Measurements from ENCODE around the gene C9orf153. TPM values are rescaled to one million over a fixed set of nuclear protein-coding genes. Genes with fewer than 3 reads are reported as not detected.
"Not testable (repeated sequence)": the region's sequence is repeated elsewhere in the genome, so short reads cannot be mapped to it uniquely, and the experiment has no call there.

The C9orf153 gene
- total and polyA plus RNA-seq, 2 experiments from 2014 or later = 0.29 TPM; not detected in 1

DNA sequence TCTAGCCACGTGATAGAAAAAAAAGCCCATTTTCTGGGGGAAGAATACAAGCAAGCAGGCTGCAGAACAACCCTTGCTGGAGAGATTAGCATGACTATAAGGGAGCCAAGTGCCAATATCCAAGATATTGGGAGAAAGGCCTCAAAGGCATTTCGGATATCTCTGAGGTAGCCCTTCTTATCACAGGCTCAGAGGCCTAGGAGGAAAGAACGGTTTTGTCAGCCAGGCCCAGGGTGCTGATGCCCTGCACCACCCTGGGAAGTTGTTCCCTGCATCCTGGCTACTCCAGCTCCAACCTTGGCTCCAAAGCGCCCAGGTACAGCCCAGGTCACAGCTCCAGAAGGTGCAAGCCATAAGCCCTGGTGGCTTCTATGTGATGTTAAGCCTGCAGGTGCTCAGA, 66.4 kb downstream of the C9orf153 start:
- H3K36me3 ChIP-seq (ENCODE audit: insufficient read depth) = no peaks in the 10 kb centered on the region; the same call in 1 of the 2 replicates
- no peaks in the 10 kb centered on the region for H3K79me2 ChIP-seq (replicated peaks; ENCODE audit: insufficient read depth)
- H3K4me3 Mint-ChIP-seq = no peak overlapping the region
- H3K4me2 ChIP-seq = no peak overlapping the region
- no peak overlapping the region for H3K4me3 ChIP-seq
- peaks cover 13% of the 10 kb centered on the region for H3K36me3 Mint-ChIP-seq (ENCODE audit: low read depth)
- H3K27me3 ChIP-seq (ENCODE audit: insufficient read depth) = no peaks in the 10 kb centered on the region
- no peak overlapping the region for H3K27ac Mint-ChIP-seq
- peaks cover 48% of the 10 kb centered on the region for H3K9me3 Mint-ChIP-seq
- no peaks in the 10 kb centered on the region for H3K4me1 ChIP-seq (ENCODE audit: insufficient read depth)
- DNase-seq (ENCODE audit: low spot score) (no peak), ATAC-seq (no peak)
- TF ChIP-seq ZNF331 (CRISPR knock-in tag; IDR thresholded peaks at IDR 0.05; ENCODE audit: low read depth) = no peak
- TF ChIP-seq, protein P1, sequence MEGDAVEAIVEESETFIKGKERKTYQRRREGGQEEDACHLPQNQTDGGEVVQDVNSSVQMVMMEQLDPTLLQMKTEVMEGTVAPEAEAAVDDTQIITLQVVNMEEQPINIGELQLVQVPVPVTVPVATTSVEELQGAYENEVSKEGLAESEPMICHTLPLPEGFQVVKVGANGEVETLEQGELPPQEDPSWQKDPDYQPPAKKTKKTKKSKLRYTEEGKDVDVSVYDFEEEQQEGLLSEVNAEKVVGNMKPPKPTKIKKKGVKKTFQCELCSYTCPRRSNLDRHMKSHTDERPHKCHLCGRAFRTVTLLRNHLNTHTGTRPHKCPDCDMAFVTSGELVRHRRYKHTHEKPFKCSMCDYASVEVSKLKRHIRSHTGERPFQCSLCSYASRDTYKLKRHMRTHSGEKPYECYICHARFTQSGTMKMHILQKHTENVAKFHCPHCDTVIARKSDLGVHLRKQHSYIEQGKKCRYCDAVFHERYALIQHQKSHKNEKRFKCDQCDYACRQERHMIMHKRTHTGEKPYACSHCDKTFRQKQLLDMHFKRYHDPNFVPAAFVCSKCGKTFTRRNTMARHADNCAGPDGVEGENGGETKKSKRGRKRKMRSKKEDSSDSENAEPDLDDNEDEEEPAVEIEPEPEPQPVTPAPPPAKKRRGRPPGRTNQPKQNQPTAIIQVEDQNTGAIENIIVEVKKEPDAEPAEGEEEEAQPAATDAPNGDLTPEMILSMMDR (conservative IDR thresholded peaks at IDR 0.05; ENCODE audit: low read depth in 2 of 2) = no peak
- no peak for TF ChIP-seq ZNF114 (CRISPR knock-in tag; IDR thresholded peaks at IDR 0.05)
- TF ChIP-seq POLR2AphosphoS5 (IDR thresholded peaks at IDR 0.05; ENCODE audit: low read depth) = no peak
- TF ChIP-seq, protein P2, sequence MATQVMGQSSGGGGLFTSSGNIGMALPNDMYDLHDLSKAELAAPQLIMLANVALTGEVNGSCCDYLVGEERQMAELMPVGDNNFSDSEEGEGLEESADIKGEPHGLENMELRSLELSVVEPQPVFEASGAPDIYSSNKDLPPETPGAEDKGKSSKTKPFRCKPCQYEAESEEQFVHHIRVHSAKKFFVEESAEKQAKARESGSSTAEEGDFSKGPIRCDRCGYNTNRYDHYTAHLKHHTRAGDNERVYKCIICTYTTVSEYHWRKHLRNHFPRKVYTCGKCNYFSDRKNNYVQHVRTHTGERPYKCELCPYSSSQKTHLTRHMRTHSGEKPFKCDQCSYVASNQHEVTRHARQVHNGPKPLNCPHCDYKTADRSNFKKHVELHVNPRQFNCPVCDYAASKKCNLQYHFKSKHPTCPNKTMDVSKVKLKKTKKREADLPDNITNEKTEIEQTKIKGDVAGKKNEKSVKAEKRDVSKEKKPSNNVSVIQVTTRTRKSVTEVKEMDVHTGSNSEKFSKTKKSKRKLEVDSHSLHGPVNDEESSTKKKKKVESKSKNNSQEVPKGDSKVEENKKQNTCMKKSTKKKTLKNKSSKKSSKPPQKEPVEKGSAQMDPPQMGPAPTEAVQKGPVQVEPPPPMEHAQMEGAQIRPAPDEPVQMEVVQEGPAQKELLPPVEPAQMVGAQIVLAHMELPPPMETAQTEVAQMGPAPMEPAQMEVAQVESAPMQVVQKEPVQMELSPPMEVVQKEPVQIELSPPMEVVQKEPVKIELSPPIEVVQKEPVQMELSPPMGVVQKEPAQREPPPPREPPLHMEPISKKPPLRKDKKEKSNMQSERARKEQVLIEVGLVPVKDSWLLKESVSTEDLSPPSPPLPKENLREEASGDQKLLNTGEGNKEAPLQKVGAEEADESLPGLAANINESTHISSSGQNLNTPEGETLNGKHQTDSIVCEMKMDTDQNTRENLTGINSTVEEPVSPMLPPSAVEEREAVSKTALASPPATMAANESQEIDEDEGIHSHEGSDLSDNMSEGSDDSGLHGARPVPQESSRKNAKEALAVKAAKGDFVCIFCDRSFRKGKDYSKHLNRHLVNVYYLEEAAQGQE (IDR thresholded peaks at IDR 0.05; ENCODE audit: unreplicated experiment) = no peak
- TF ChIP-seq, protein P3, sequence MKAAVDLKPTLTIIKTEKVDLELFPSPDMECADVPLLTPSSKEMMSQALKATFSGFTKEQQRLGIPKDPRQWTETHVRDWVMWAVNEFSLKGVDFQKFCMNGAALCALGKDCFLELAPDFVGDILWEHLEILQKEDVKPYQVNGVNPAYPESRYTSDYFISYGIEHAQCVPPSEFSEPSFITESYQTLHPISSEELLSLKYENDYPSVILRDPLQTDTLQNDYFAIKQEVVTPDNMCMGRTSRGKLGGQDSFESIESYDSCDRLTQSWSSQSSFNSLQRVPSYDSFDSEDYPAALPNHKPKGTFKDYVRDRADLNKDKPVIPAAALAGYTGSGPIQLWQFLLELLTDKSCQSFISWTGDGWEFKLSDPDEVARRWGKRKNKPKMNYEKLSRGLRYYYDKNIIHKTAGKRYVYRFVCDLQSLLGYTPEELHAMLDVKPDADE (IDR thresholded peaks at IDR 0.05) = no peak
- TF ChIP-seq JUNB (IDR thresholded peaks at IDR 0.05; ENCODE audit: unreplicated experiment) = no peak
- no peak for TF ChIP-seq EZH2phosphoT487 (IDR thresholded peaks at IDR 0.05; ENCODE audit: unreplicated experiment)
- no peak for TF ChIP-seq CREB1 (CRISPR knock-in tag; IDR thresholded peaks at IDR 0.05; ENCODE audit: low read depth)
- no peak for TF ChIP-seq EZH2 (IDR thresholded peaks at IDR 0.05; ENCODE audit: low read depth, unreplicated experiment)
- no peaks in the 10 kb centered on the region for H4K20me1 ChIP-seq (replicated peaks; ENCODE audit: insufficient read depth)
- H3K9me2 ChIP-seq (ENCODE audit: insufficient read depth) = 0 out of 2 replicates have a peak, but pooled peaks cover 4% of the 10 kb centered on the region
- H3K4me1 Mint-ChIP-seq = no peaks in the 10 kb centered on the region
- peaks cover 2% of the 10 kb centered on the region for H3K27me3 Mint-ChIP-seq (ENCODE audit: insufficient read depth, low read depth, poor library complexity)
- H3K27ac ChIP-seq (ENCODE audit: low read depth) = no peak overlapping the region
- no peak overlapping the region for H2AFZ ChIP-seq
- H3F3A ChIP-seq (replicated peaks; ENCODE audit: low read depth) = no peaks in the 10 kb centered on the region

GRCh38 chr9:86190700-86191099, 68.8 kb downstream of the C9orf153 start:
- not testable (repeated sequence) for H3K4me1 ChIP-seq (ENCODE audit: insufficient read depth); H3K27ac Mint-ChIP-seq; H3K27me3 ChIP-seq (ENCODE audit: insufficient read depth); H3K4me3 ChIP-seq; H2AFZ ChIP-seq; DNase-seq (ENCODE audit: low spot score); H3K79me2 ChIP-seq (replicated peaks; ENCODE audit: insufficient read depth); H3K4me2 ChIP-seq; H3K27ac ChIP-seq (ENCODE audit: low read depth); ATAC-seq; H3K4me3 Mint-ChIP-seq; H3F3A ChIP-seq (replicated peaks; ENCODE audit: low read depth); H4K20me1 ChIP-seq (replicated peaks; ENCODE audit: insufficient read depth); H3K27me3 Mint-ChIP-seq (ENCODE audit: insufficient read depth, low read depth, poor library complexity); H3K36me3 ChIP-seq (ENCODE audit: insufficient read depth)
- peaks cover 15% of the 10 kb centered on the region for H3K4me1 Mint-ChIP-seq
- H3K36me3 Mint-ChIP-seq (ENCODE audit: low read depth) = peaks cover 23% of the 10 kb centered on the region
- peaks cover 48% of the 10 kb centered on the region for H3K9me3 Mint-ChIP-seq
- peaks cover 12% of the 10 kb centered on the region; the same call in 1 of the 2 replicates for H3K9me2 ChIP-seq (ENCODE audit: insufficient read depth)

All from GM23338 (cell line).